ENCODE data around the gene TSPAN14. TPM values are rescaled to one million over a fixed set of nuclear protein-coding genes. Genes with fewer than 3 reads are reported as not detected.

Gene TSPAN14
- total RNA-seq, 1 experiment from 2014 or later, result 116 TPM

- Mint-ChIP-seq H3K27ac (ENCODE audit: unreplicated experiment) (no peak overlapping the region), H3K4me1 (ENCODE audit: low read depth, unreplicated experiment) (peaks cover 23% of the 10 kb centered on the region), H3K36me3 (ENCODE audit: insufficient read depth, unreplicated experiment) (no peaks in the 10 kb centered on the region), H3K4me3 (ENCODE audit: low read depth, unreplicated experiment) (no peak overlapping the region), H3K27me3 (ENCODE audit: unreplicated experiment) (peaks cover 8% of the 10 kb centered on the region), H3K9me3 (ENCODE audit: low read depth, unreplicated experiment) (no peaks in the 10 kb centered on the region)
- TF ChIP-seq, protein P1, sequence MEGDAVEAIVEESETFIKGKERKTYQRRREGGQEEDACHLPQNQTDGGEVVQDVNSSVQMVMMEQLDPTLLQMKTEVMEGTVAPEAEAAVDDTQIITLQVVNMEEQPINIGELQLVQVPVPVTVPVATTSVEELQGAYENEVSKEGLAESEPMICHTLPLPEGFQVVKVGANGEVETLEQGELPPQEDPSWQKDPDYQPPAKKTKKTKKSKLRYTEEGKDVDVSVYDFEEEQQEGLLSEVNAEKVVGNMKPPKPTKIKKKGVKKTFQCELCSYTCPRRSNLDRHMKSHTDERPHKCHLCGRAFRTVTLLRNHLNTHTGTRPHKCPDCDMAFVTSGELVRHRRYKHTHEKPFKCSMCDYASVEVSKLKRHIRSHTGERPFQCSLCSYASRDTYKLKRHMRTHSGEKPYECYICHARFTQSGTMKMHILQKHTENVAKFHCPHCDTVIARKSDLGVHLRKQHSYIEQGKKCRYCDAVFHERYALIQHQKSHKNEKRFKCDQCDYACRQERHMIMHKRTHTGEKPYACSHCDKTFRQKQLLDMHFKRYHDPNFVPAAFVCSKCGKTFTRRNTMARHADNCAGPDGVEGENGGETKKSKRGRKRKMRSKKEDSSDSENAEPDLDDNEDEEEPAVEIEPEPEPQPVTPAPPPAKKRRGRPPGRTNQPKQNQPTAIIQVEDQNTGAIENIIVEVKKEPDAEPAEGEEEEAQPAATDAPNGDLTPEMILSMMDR (IDR thresholded peaks at IDR 0.05; ENCODE audit: unreplicated experiment), result no peak
- no peak for DNase-seq
- CTCF ChIA-PET, result interaction anchor here (7.9 kb wide), 1 partner anchor 64 kb away, joined by 116 read pairs; no protein-coding TSS in a partner anchor
- intact Hi-C loops (cut with micrococcal nuclease; ENCODE audit: unreplicated experiment), result loop anchor here (5.0 kb wide), 1 partner anchor 155 kb away; no protein-coding TSS in a partner anchor
- no TSS peak for BruUV-seq (replicated peaks)
These were observed 12.3 kb upstream of the TSPAN14 start for GRCh38 chr10:80441831-80442230.

DNA sequence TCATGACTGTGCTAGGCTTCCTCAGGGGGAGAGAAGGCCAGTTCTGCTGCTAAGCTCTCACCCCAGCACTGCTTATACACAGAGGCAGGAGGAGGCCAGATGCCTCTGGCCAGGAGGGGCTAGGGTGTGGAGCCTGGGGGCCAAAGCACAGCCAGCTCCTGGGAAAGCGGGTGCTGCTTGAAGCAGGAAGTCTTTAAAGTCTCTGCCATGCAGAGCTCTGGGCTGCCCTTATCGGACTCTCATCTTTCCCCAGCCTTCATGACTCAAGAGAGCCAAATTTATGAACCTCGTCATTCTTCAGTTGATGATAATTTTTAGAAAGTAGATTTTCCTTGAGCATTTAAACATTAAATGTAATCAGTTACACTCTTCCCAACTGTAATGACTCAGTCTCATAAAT lies 11.2 kb upstream of the TSPAN14 start:
- Mint-ChIP-seq H3K36me3 (ENCODE audit: insufficient read depth, unreplicated experiment) (no peaks in the 10 kb centered on the region), H3K27me3 (ENCODE audit: unreplicated experiment) (peaks cover 18% of the 10 kb centered on the region), H3K4me1 (ENCODE audit: low read depth, unreplicated experiment) (peaks cover 31% of the 10 kb centered on the region), H3K9me3 (ENCODE audit: low read depth, unreplicated experiment) (no peaks in the 10 kb centered on the region), H3K27ac (ENCODE audit: unreplicated experiment) (no peak overlapping the region), H3K4me3 (ENCODE audit: low read depth, unreplicated experiment) (no peak overlapping the region)
- CTCF ChIA-PET, result interaction anchor here (1.5 to 7.9 kb wide), 2 partner anchors 63 to 65 kb away, joined by 5 to 116 read pairs; no protein-coding TSS in a partner anchor
- no peak for DNase-seq
- intact Hi-C loops (cut with micrococcal nuclease; ENCODE audit: unreplicated experiment), result loop anchor here (1.0 to 5.0 kb wide), 2 partner anchors 60 to 154 kb away; no protein-coding TSS in a partner anchor
- no TSS peak for BruUV-seq (replicated peaks)
- TF ChIP-seq, protein P1 (IDR thresholded peaks at IDR 0.05; ENCODE audit: unreplicated experiment), result no peak

GRCh38 chr10:80443531-80443974 lies 10.6 kb upstream of the TSPAN14 start:
- CTCF ChIA-PET, result interaction anchor here (0.7 to 7.9 kb wide), 14 partner anchors 11 to 219 kb away, joined by 3 to 116 read pairs (median 7); partner anchors contain the start of gene PRXL2A
- peak; percentile 35 for DNase-seq
- H3K4me3 Mint-ChIP-seq (ENCODE audit: low read depth, unreplicated experiment), result no peak overlapping the region
- TF ChIP-seq, protein P1 (IDR thresholded peaks at IDR 0.05; ENCODE audit: unreplicated experiment), result no peak
- H3K36me3 Mint-ChIP-seq (ENCODE audit: insufficient read depth, unreplicated experiment), result no peaks in the 10 kb centered on the region
- no peaks in the 10 kb centered on the region for H3K9me3 Mint-ChIP-seq (ENCODE audit: low read depth, unreplicated experiment)
- peaks cover 20% of the 10 kb centered on the region for H3K27me3 Mint-ChIP-seq (ENCODE audit: unreplicated experiment)
- intact Hi-C loops (cut with micrococcal nuclease; ENCODE audit: unreplicated experiment), result loop anchor here (1.0 to 5.0 kb wide), 2 partner anchors 60 to 154 kb away; no protein-coding TSS in a partner anchor
- peaks cover 31% of the 10 kb centered on the region for H3K4me1 Mint-ChIP-seq (ENCODE audit: low read depth, unreplicated experiment)
- no peak overlapping the region for H3K27ac Mint-ChIP-seq (ENCODE audit: unreplicated experiment)
- BruUV-seq (replicated peaks), result no TSS peak

GRCh38 chr10:80444124-80444523 lies 10.0 kb upstream of the TSPAN14 start:
- Mint-ChIP-seq H3K27me3 (ENCODE audit: unreplicated experiment) (peaks cover 20% of the 10 kb centered on the region), H3K4me3 (ENCODE audit: low read depth, unreplicated experiment) (no peak overlapping the region), H3K9me3 (ENCODE audit: low read depth, unreplicated experiment) (no peaks in the 10 kb centered on the region), H3K4me1 (ENCODE audit: low read depth, unreplicated experiment) (peaks cover 31% of the 10 kb centered on the region), H3K27ac (ENCODE audit: unreplicated experiment) (no peak overlapping the region), H3K36me3 (ENCODE audit: insufficient read depth, unreplicated experiment) (no peaks in the 10 kb centered on the region)
- DNase-seq, result no peak
- CTCF ChIA-PET, result interaction anchor here (0.6 to 7.9 kb wide), 22 partner anchors 12 to 480 kb away, joined by 3 to 116 read pairs (median 5); partner anchors contain the start of gene PRXL2A
- no TSS peak for BruUV-seq (replicated peaks)
- intact Hi-C loops (cut with micrococcal nuclease; ENCODE audit: unreplicated experiment), result loop anchor here (1.0 to 5.0 kb wide), 4 partner anchors 61 to 218 kb away; no protein-coding TSS in a partner anchor
- TF ChIP-seq, protein P1 (IDR thresholded peaks at IDR 0.05; ENCODE audit: unreplicated experiment), result no peak
